ENCODE measurements around the gene B3GNT3. TPM values are rescaled to one million over a fixed set of nuclear protein-coding genes. Genes with fewer than 3 reads are reported as not detected.

Gene B3GNT3
- total and polyA plus RNA-seq, 2 of the 13 experiments (the other 11 are each of a cell fraction or from before 2014, with no cell fraction given): 0.86 to 4.0 TPM

DNA sequence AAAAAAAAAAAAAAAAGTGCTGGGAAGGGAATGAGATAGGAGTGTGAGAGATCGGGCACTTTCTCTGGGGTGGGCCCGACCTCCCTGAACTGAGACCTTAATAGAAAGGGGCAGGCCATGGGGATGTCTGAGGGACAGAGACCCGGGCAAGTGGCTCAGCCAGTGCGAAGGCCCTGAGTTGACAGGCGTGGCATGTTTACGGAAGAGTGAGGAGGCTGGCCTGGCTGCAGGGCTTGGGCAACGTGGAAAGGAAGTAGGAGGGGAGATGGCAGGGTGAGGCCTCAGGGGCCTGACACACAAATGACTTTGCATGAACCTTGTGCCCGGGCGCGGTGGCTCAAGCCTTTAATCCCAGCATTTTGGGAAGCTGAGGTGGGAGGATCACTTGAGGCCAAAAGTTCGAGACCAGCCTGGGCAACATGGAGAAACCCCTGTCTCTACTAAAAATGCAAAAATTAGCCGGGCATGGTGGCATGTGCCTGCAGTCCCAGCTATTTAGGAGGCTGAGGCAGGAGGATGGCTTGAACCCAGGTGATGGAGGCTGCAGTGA lies 29.8 kb upstream of the B3GNT3 start (continued):
- TF ChIP-seq, protein P1, sequence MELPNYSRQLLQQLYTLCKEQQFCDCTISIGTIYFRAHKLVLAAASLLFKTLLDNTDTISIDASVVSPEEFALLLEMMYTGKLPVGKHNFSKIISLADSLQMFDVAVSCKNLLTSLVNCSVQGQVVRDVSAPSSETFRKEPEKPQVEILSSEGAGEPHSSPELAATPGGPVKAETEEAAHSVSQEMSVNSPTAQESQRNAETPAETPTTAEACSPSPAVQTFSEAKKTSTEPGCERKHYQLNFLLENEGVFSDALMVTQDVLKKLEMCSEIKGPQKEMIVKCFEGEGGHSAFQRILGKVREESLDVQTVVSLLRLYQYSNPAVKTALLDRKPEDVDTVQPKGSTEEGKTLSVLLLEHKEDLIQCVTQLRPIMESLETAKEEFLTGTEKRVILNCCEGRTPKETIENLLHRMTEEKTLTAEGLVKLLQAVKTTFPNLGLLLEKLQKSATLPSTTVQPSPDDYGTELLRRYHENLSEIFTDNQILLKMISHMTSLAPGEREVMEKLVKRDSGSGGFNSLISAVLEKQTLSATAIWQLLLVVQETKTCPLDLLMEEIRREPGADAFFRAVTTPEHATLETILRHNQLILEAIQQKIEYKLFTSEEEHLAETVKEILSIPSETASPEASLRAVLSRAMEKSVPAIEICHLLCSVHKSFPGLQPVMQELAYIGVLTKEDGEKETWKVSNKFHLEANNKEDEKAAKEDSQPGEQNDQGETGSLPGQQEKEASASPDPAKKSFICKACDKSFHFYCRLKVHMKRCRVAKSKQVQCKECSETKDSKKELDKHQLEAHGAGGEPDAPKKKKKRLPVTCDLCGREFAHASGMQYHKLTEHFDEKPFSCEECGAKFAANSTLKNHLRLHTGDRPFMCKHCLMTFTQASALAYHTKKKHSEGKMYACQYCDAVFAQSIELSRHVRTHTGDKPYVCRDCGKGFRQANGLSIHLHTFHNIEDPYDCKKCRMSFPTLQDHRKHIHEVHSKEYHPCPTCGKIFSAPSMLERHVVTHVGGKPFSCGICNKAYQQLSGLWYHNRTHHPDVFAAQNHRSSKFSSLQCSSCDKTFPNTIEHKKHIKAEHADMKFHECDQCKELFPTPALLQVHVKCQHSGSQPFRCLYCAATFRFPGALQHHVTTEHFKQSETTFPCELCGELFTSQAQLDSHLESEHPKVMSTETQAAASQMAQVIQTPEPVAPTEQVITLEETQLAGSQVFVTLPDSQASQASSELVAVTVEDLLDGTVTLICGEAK (IDR thresholded peaks at IDR 0.05): no peak
- TF ChIP-seq, protein P1 (CRISPR knock-in tag; IDR thresholded peaks at IDR 0.05): no peak
- TF ChIP-seq, protein P2, sequence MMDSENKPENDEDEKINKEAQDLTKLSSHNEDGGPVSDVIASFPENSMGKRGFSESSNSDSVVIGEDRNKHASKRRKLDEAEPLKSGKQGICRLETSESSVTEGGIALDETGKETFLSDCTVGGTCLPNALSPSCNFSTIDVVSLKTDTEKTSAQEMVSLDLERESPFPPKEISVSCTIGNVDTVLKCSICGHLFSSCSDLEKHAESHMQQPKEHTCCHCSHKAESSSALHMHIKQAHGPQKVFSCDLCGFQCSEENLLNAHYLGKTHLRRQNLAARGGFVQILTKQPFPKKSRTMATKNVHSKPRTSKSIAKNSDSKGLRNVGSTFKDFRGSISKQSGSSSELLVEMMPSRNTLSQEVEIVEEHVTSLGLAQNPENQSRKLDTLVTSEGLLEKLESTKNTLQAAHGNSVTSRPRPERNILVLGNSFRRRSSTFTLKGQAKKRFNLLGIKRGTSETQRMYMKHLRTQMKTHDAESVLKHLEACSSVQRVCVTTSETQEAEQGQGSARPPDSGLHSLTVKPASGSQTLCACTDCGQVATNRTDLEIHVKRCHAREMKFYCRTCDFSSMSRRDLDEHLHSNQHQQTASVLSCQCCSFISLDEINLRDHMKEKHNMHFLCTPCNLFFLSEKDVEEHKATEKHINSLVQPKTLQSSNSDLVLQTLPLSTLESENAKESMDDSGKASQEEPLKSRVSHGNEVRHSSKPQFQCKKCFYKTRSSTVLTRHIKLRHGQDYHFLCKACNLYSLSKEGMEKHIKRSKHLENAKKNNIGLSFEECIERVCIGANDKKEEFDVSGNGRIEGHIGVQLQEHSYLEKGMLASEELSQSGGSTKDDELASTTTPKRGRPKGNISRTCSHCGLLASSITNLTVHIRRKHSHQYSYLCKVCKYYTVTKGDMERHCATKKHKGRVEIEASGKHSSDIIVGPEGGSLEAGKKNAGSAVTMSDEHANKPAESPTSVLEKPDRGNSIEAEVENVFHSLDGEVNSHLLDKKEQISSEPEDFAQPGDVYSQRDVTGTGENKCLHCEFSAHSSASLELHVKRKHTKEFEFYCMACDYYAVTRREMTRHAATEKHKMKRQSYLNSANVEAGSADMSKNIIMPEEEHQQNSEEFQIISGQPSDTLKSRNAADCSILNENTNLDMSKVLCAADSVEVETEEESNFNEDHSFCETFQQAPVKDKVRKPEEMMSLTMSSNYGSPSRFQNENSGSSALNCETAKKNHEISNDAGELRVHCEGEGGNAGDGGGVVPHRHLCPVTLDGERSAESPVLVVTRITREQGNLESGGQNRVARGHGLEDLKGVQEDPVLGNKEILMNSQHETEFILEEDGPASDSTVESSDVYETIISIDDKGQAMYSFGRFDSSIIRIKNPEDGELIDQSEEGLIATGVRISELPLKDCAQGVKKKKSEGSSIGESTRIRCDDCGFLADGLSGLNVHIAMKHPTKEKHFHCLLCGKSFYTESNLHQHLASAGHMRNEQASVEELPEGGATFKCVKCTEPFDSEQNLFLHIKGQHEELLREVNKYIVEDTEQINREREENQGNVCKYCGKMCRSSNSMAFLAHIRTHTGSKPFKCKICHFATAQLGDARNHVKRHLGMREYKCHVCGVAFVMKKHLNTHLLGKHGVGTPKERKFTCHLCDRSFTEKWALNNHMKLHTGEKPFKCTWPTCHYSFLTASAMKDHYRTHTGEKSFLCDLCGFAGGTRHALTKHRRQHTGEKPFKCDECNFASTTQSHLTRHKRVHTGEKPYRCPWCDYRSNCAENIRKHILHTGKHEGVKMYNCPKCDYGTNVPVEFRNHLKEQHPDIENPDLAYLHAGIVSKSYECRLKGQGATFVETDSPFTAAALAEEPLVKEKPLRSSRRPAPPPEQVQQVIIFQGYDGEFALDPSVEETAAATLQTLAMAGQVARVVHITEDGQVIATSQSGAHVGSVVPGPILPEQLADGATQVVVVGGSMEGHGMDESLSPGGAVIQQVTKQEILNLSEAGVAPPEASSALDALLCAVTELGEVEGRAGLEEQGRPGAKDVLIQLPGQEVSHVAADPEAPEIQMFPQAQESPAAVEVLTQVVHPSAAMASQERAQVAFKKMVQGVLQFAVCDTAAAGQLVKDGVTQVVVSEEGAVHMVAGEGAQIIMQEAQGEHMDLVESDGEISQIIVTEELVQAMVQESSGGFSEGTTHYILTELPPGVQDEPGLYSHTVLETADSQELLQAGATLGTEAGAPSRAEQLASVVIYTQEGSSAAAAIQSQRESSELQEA (CRISPR knock-in tag; IDR thresholded peaks at IDR 0.05; ENCODE audit: not compliant biosample characterization): no peak
- TF ChIP-seq KLF9 (CRISPR knock-in tag; IDR thresholded peaks at IDR 0.05; ENCODE audit: low read depth): no peak
- TF ChIP-seq ZNF264 (CRISPR knock-in tag; IDR thresholded peaks at IDR 0.05): no peak
- no peak for TF ChIP-seq ZBTB7A (CRISPR knock-in tag; IDR thresholded peaks at IDR 0.05)
- peak; percentile 95 for TF ChIP-seq ELF3 (CRISPR knock-in tag; IDR thresholded peaks at IDR 0.05)
- TF ChIP-seq, protein P3, sequence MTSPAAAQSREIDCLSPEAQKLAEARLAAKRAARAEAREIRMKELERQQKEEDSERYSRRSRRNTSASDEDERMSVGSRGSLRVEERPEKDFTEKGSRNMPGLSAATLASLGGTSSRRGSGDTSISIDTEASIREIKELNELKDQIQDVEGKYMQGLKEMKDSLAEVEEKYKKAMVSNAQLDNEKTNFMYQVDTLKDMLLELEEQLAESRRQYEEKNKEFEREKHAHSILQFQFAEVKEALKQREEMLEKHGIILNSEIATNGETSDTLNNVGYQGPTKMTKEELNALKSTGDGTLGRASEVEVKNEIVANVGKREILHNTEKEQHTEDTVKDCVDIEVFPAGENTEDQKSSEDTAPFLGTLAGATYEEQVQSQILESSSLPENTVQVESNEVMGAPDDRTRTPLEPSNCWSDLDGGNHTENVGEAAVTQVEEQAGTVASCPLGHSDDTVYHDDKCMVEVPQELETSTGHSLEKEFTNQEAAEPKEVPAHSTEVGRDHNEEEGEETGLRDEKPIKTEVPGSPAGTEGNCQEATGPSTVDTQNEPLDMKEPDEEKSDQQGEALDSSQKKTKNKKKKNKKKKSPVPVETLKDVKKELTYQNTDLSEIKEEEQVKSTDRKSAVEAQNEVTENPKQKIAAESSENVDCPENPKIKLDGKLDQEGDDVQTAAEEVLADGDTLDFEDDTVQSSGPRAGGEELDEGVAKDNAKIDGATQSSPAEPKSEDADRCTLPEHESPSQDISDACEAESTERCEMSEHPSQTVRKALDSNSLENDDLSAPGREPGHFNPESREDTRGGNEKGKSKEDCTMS (CRISPR knock-in tag; conservative IDR thresholded peaks at IDR 0.05): no peak
- TF ChIP-seq ZNF782 (CRISPR knock-in tag; IDR thresholded peaks at IDR 0.05; ENCODE audit: borderline replicate concordance): no peak
- 0 out of 2 replicates have a peak, but pooled peaks have one; percentile 24 for TF ChIP-seq THAP11 (CRISPR knock-in tag; IDR thresholded peaks at IDR 0.05)

Data from HepG2 (cell line).